Fibroblast of skin of scalp (primary cell): ENCODE data around the gene HDAC4.

ENCODE experiments used
- DNase-seq: peaks from one replicate; pipeline ENCODE4 v3.0.0-alpha.2; 2013

Gene HDAC4

GRCh38 chr2:239135531-239135930 lies 265.3 kb downstream of the HDAC4 start:
- no peak for DNase-seq

- DNase-seq = no peak
Observed at GRCh38 chr2:239133945-239134570, 266.8 kb downstream of the HDAC4 start.

- DNase-seq = no peak
Observed at GRCh38 chr2:239132786-239133185, 268.0 kb downstream of the HDAC4 start.

GRCh38 chr2:239132156-239132709 lies 268.6 kb downstream of the HDAC4 start:
- no peak for DNase-seq

GRCh38 chr2:239131521-239131920 lies 269.3 kb downstream of the HDAC4 start:
- no peak for DNase-seq

GRCh38 chr2:239130786-239131325 lies 270.0 kb downstream of the HDAC4 start:
- DNase-seq = no peak

- DNase-seq = no peak
Observed at GRCh38 chr2:239130041-239130440, 270.8 kb downstream of the HDAC4 start.

- DNase-seq = no peak
Observed at GRCh38 chr2:239129147-239129920, 271.5 kb downstream of the HDAC4 start.

- DNase-seq = no peak
Observed at GRCh38 chr2:239128706-239129105, 272.1 kb downstream of the HDAC4 start.

- no peak for DNase-seq
Observed at GRCh38 chr2:239127513-239127912, 273.3 kb downstream of the HDAC4 start.

GRCh38 chr2:239125726-239126675 lies 274.8 kb downstream of the HDAC4 start:
- DNase-seq = no peak

- DNase-seq = no peak
Observed at GRCh38 chr2:239124152-239124899, 276.5 kb downstream of the HDAC4 start.

GRCh38 chr2:239122421-239123110 lies 278.3 kb downstream of the HDAC4 start:
- DNase-seq = no peak

GRCh38 chr2:239121600-239122012 lies 279.2 kb downstream of the HDAC4 start:
- DNase-seq = no peak

- DNase-seq = no peak
Observed at GRCh38 chr2:239120664-239121063, 280.2 kb downstream of the HDAC4 start.

GRCh38 chr2:239119346-239120126 lies 281.3 kb downstream of the HDAC4 start:
- DNase-seq = no peak

- DNase-seq = no peak
Observed at GRCh38 chr2:239118675-239119211, 282.1 kb downstream of the HDAC4 start.

GRCh38 chr2:239118264-239118663 lies 282.6 kb downstream of the HDAC4 start:
- no peak for DNase-seq

GRCh38 chr2:239117831-239118230 lies 283.0 kb downstream of the HDAC4 start:
- DNase-seq = no peak
